Sigmoid colon (tissue), 4 donors: ENCODE measurements around the gene LTV1.

Source experiments
- CTCF ChIP-seq, 4 experiments: fragments of 450-650 bp in 3 of 4; fragments of 200-600 bp in 1 of 4; IDR thresholded peaks; one replicate each; pipeline ENCODE4 v1.5.1; 2016 to 2019; ENCODE audit warnings: antibody characterized with exemption in 4 of 4, mild to moderate bottlenecking in 3 of 4, moderate library complexity in 2 of 4
- POLR2A ChIP-seq, 2 donors: fragments of 450-650 bp; IDR thresholded peaks; one replicate each; pipeline ENCODE4 v1.6.1; 2016; ENCODE audit warnings: antibody characterized with exemption in 2 of 2, mild to moderate bottlenecking in 2 of 2, moderate library complexity in 2 of 2
- POLR2AphosphoS5 ChIP-seq, 4 donors: sonication (generic); formaldehyde crosslinking; IDR thresholded peaks; one replicate each; pipeline ENCODE4 v1.6.1; 2017; ENCODE audit warnings: antibody characterized with exemption in 4 of 4

- no peak for TF ChIP-seq CTCF (IDR thresholded peaks at IDR 0.05)
- TF ChIP-seq POLR2A (IDR thresholded peaks at IDR 0.05): no peak
- no peak for TF ChIP-seq POLR2AphosphoS5 (IDR thresholded peaks at IDR 0.05)
Measured at GRCh38 chr6:143843677-143843999, 500 bp downstream of the LTV1 start.
